Adrenal gland (tissue), 12 donors: Measurements from ENCODE around the gene SMG6. TPM values are rescaled to one million over a fixed set of nuclear protein-coding genes. Genes with fewer than 3 reads are reported as not detected.

ENCODE experiments used
- DNase-seq, 7 donors: peaks; one replicate each; pipeline ENCODE4 v3.0.0-alpha.2; 2019 to 2020
- H3K27ac ChIP-seq, 5 donors: fragments of 200-600 bp; sonication (generic) in 4 of 5; 1 replicate in 3 of 5; 2 replicates in 2 of 5; pipeline versions ENCODE4 v1.5.1 to v1.8.0; 2016 to 2020; ENCODE audit warnings: mild to moderate bottlenecking in 1 of 5
- H3K27me3 ChIP-seq: fragments of 200-600 bp; 2 replicates; pipeline ENCODE4 v1.8.0; 2021
- H3K36me3 ChIP-seq, 2 donors: fragments of 200-600 bp; replicated peaks in 1 of 2; 1 replicate in 1 of 2; 2 replicates in 1 of 2; pipeline versions ENCODE4 v1.5.1 to v1.8.0; 2018 to 2022
- H3K4me1 ChIP-seq, 2 donors: fragments of 200-600 bp; replicated peaks in 1 of 2; 1 replicate in 1 of 2; 2 replicates in 1 of 2; pipeline versions ENCODE4 v1.5.1 to v1.8.0; 2018 to 2021
- H3K4me3 ChIP-seq, 4 donors: fragments of 200-600 bp; sonication (generic) in 3 of 4; one replicate each; pipeline ENCODE4 v1.5.1; 2016 to 2018
- H3K9me3 ChIP-seq, 3 donors: fragments of 200-600 bp; sonication (generic) in 1 of 3; replicated peaks in 1 of 3; 1 replicate in 2 of 3; 2 replicates in 1 of 3; pipeline versions ENCODE4 v1.5.1 to v1.8.0; 2016 to 2021
- CTCF ChIP-seq, 6 experiments: fragments of 450-650 bp in 4 of 6; fragments of 200-600 bp in 2 of 6; sonication (generic) in 1 of 6; IDR thresholded peaks; 1 replicate in 5 of 6; 2 replicates in 1 of 6; pipeline versions ENCODE4 v1.5.1 to v1.8.0; 2016 to 2021; ENCODE audit warnings: antibody characterized with exemption in 6 of 6, mild to moderate bottlenecking in 2 of 6, moderate library complexity in 1 of 6
- POLR2A ChIP-seq, 2 donors: fragments of 450-650 bp; IDR thresholded peaks; one replicate each; pipeline ENCODE4 v1.6.1; 2017; ENCODE audit warnings: antibody characterized with exemption in 2 of 2, mild to moderate bottlenecking in 2 of 2, moderate library complexity in 1 of 2
- WGBS, 4 donors: extraction: QIAGEN DNeasy Blood & Tissue Kit in 2 of 4; methylation state at CpG; one replicate each; pipeline versions ENCODE4 v1.1.5 to v1.1.7; 2013 to 2017; 5-methylcytosine and 5-hydroxymethylcytosine counted together
- intact Hi-C, 2 donors: fragments of 100-400 bp; cut with DNase I; formaldehyde crosslinking; loops; one replicate each; pipeline versions ENCODE4 v1.14.1 to v1.15.0; 2022 to 2023
- polyA plus RNA-seq, 3 donors: library from polyadenylated mRNA; stranded (reverse); fragments of 200-250 nt in 2 of 3; fragments of 350-450 nt in 1 of 3; fragmentation: Illumina TruSeq in 1 of 3; extraction: RNeasy Lipid Tissue Mini Kit (QIAGEN cat#74804) in 1 of 3; gene quantifications; one replicate each; pipeline ENCODE4 v1.2.3, GENCODE V29; 2013 to 2014
- total RNA-seq, 9 donors: library from RNA; depleted of rRNA in 4 of 9; stranded (reverse); fragments of >200 nt in 4 of 9; fragments of 120-200 nt in 1 of 9; fragmentation: NEBNext Ultra II Directional in 1 of 9; extraction: Animal tissue kit (Norgen Biotek cat#: 25700) in 1 of 9; gene quantifications; one replicate each; pipeline versions ENCODE4 v1.1.0 to v1.2.4, GENCODE V29; 2013 to 2023
- donor health status: healthy with polysubstance abuse.
- donor health status: Bipolar disorder and iron deficiency.
- donor health status: DM: yes; HTN: yes; CAD: no.
- donor health status: DM: no; HTN: no; CAD: no.
- donor health status: DM: no; HTN: no; CAD: no.
- donor health status: DM: yes; HTN: yes; CAD: no.

Gene SMG6
- total and polyA plus RNA-seq, 12 donors: 15.9 to 85.1 (median 44.0) TPM

GRCh38 chr17:2076087-2076984 is 227.2 kb downstream of the SMG6 start:
- DNase-seq: peak in 1 of 7 donors; percentile 60
- H3K27ac ChIP-seq: peak overlapping the region in 4 of 5 donors; percentile 1 to 85 (median 42)
- no peaks in the 10 kb centered on the region for H3K9me3 ChIP-seq
- H3K4me3 ChIP-seq: no peak overlapping the region
- TF ChIP-seq CTCF (IDR thresholded peaks at IDR 0.05): no peak
- TF ChIP-seq POLR2A (IDR thresholded peaks at IDR 0.05): no peak
- H3K4me1 ChIP-seq: peaks cover 0 to 24% of the 10 kb centered on the region in 2 donors
- no peaks in the 10 kb centered on the region for H3K27me3 ChIP-seq
- 51 to 59% (median 57%) methylated on average over 13 to 17 of the region's 17 CpGs for WGBS, 4 donors
- peaks cover 0 to 40% of the 10 kb centered on the region in 2 donors for H3K36me3 ChIP-seq
- intact Hi-C loops: no loop called here

- TF ChIP-seq POLR2A (IDR thresholded peaks at IDR 0.05) (no peak), CTCF (IDR thresholded peaks at IDR 0.05) (no peak)
- H3K4me3 ChIP-seq: no peak overlapping the region
- peaks cover 0 to 32% of the 10 kb centered on the region in 2 donors for H3K36me3 ChIP-seq
- intact Hi-C loops: no loop called here
- DNase-seq: peak in 1 of 7 donors; percentile 58
- WGBS, 4 donors: 45 to 89% (median 71%) methylated on average over 10 to 13 of the region's 13 CpGs
- H3K27ac ChIP-seq: peak overlapping the region in 4 of 5 donors; percentile 1 to 85 (median 42)
- no peaks in the 10 kb centered on the region for H3K27me3 ChIP-seq
- no peaks in the 10 kb centered on the region for H3K9me3 ChIP-seq
- peaks cover 0 to 32% of the 10 kb centered on the region in 2 donors for H3K4me1 ChIP-seq
Observed at GRCh38 chr17:2075336-2076086, 228.1 kb downstream of the SMG6 start.

GRCh38 chr17:2074919-2075318 is 228.7 kb downstream of the SMG6 start:
- H3K27ac ChIP-seq: peak overlapping the region in 2 of 5 donors; percentile 76 to 85
- peaks cover 0 to 33% of the 10 kb centered on the region in 2 donors for H3K4me1 ChIP-seq
- H3K36me3 ChIP-seq: peaks cover 0 to 26% of the 10 kb centered on the region in 2 donors
- intact Hi-C loops: no loop called here
- H3K4me3 ChIP-seq: no peak overlapping the region
- no peaks in the 10 kb centered on the region for H3K9me3 ChIP-seq
- TF ChIP-seq CTCF (IDR thresholded peaks at IDR 0.05) (no peak), POLR2A (IDR thresholded peaks at IDR 0.05) (no peak)
- DNase-seq: peak in 1 of 7 donors; percentile 50
- no peaks in the 10 kb centered on the region for H3K27me3 ChIP-seq
- 74 to 87% (median 84%) methylated on average over 7 to 10 of the region's 10 CpGs for WGBS, 4 donors
